GM10248 (cell line): ENCODE data around the gene PHYKPL.

Experiments
- CTCF ChIA-PET: fragments of 300-600 bp; sonication (Branson Sonifier 250); formaldehyde crosslinking; extraction: SDS; loops from one replicate; lab custom pipeline; 2021; ENCODE audit warnings: antibody characterized with exemption; lab: Yijun Ruan, JAX
- POLR2A ChIA-PET: fragments of 350-650 bp; sonication (Branson Sonifier 250); formaldehyde crosslinking; extraction: SDS; loops from one replicate; lab custom pipeline; 2020; ENCODE audit warnings: antibody characterized with exemption; lab: Yijun Ruan, JAX
- DNase-seq: peaks from one replicate; pipeline ENCODE4 v3.0.0; 2012; ENCODE audit errors: extremely low spot score
- CTCF ChIP-seq: IDR thresholded peaks from 2 replicates; pipeline ENCODE4 v1.5.1; 2012; ENCODE audit warnings: mild to moderate bottlenecking, low read depth; ENCODE audit errors: extremely low read depth, missing control alignments, control extremely low read depth

Gene PHYKPL

GRCh38 chr5:178174456-178174855 lies 58.1 kb downstream of the PHYKPL start:
- CTCF ChIA-PET = no interaction called here
- no peak for TF ChIP-seq CTCF
- DNase-seq = no peak
- POLR2A ChIA-PET = no interaction called here

- POLR2A ChIA-PET = no interaction called here
- CTCF ChIA-PET = interaction anchor here (1.1 to 4.3 kb wide), 2 partner anchors 24 to 95 kb away, joined by 3 to 25 read pairs; no protein-coding TSS in a partner anchor
- TF ChIP-seq CTCF = no peak
- no peak for DNase-seq
These were observed 62.1 kb downstream of the PHYKPL start for GRCh38 chr5:178170455-178170854.

DNA sequence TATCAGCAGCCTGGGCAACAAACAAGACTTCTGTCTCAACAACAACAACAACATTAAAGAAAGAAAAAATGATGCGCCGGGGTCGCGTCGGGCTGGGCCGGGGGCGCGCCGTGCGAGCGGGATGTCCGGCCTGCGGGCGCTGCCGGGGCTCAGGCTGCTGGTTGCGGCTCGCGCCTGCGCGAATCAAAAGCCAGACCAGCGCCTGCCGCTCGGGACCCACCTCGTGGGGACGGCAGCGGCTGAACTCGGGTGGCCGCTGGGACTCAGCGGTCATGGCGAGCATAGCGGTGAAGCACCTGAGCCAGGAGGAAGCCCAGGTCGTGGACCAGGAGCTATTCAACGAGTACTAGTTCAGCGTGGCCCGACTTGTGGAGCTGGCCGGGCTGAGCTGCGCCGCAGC lies 67.0 kb downstream of the PHYKPL start:
- ChIA-PET POLR2A (no interaction called here), CTCF (interaction anchor here (1.4 to 1.9 kb wide), 2 partner anchors 9 to 90 kb away, joined by 4 to 22 read pairs; no protein-coding TSS in a partner anchor)
- DNase-seq = no peak
- TF ChIP-seq CTCF = no peak

- peak; percentile 97 for TF ChIP-seq CTCF
- peak; percentile 92 for DNase-seq
- ChIA-PET CTCF (interaction anchor here (0.6 to 3.1 kb wide), 8 partner anchors 9 to 88 kb away, joined by 3 to 40 read pairs (median 4); no protein-coding TSS in a partner anchor), POLR2A (interaction anchor here (0.8 kb wide), 1 partner anchor 89 kb away, joined by 4 read pairs; no protein-coding TSS in a partner anchor)
These were observed 68.5 kb downstream of the PHYKPL start for GRCh38 chr5:178163772-178164735.

DNA sequence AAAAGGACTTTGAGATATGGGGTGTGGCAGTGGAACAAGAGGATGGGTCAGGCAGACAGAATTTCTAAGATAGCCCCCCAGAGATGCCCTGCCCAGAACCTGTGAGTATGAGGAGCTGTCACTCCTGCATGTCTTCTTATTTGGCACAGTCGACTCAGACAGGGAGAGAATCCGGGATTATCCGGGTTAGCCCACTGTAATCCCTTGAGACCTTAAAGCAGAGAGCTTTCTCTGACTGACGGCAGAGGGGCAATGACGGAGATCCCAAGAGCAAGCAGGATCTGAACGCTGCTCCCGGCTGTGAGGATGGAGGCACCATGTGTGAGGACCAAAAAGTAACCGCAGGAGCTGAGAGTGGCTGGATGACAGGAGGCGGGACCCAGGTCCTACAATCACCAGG lies 70.1 kb downstream of the PHYKPL start:
- CTCF ChIA-PET = interaction anchor here (1.1 to 3.1 kb wide), 8 partner anchors 9 to 101 kb away, joined by 3 to 40 read pairs (median 4); partner anchors contain the start of gene NHP2
- DNase-seq = no peak
- POLR2A ChIA-PET = no interaction called here
- no peak for TF ChIP-seq CTCF

DNA sequence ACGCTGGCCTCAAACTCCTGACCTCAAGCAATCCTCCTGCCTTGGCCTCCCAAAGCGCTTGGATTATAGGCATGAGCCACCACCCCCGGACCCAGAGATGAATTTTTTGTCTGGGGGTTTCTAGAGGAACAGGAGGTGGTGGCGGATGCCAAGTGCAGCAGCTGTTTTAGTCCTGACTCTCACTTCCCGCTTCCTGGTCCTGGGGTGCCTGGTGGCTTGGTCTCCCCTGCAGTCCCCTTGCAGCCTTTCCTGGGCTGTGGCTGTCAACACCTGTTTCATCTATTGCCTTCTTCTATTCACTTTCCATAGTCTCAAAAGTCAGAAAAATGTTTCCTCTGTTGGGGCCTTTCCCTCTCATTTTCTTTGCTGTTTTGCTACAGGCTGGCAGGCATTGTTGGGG lies 72.4 kb downstream of the PHYKPL start:
- no peak for TF ChIP-seq CTCF
- no peak for DNase-seq
- POLR2A ChIA-PET = no interaction called here
- CTCF ChIA-PET = interaction anchor here (9.3 kb wide), 1 partner anchor 84 kb away, joined by 73 read pairs; no protein-coding TSS in a partner anchor
